ENCODE data around the gene TOMM40. TPM values are rescaled to one million over a fixed set of nuclear protein-coding genes. Genes with fewer than 3 reads are reported as not detected.

Gene TOMM40
- total and polyA plus RNA-seq, 2 of the 13 experiments (the other 11 are each of a cell fraction or from before 2014, with no cell fraction given): 72.0 to 110 TPM

DNA sequence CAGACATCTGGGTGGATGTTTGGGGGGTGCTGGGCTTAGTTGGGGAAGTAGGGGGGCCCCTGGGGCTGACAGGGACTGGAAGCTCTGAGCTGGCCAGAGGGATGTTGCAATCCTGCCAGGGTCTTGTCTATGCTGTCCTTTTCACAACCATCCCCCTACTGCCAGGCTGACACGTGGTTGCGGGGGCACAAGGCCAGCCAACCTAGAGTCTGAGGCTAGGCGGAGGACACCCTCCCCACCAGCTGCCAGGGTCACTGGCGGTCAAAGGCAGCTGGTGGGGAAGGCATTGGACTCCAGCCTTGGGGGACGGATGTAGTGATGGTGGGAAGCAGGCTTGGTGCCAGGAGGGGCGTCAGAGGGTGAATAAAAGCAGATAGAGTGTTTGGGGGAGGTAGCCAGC lies 21.8 kb downstream of the TOMM40 start (continued):
- TF ChIP-seq ZFP90 (CRISPR knock-in tag; IDR thresholded peaks at IDR 0.05; ENCODE audit: borderline replicate concordance) (no peak), KDM4B (CRISPR knock-in tag; IDR thresholded peaks at IDR 0.05) (peak; percentile 74; the same call in 1 of the 2 replicates), FOXK1 (CRISPR knock-in tag; IDR thresholded peaks at IDR 0.05; ENCODE audit: borderline replicate concordance, low read depth) (peak; percentile 61; the same call in 1 of the 2 replicates), ZNF564 (CRISPR knock-in tag; IDR thresholded peaks at IDR 0.05) (no peak), ZMYM2 (CRISPR knock-in tag; IDR thresholded peaks at IDR 0.05) (peak; percentile 43; the same call in 1 of the 2 replicates), ZNF773 (CRISPR knock-in tag; IDR thresholded peaks at IDR 0.05; ENCODE audit: borderline replicate concordance) (no peak), MAFG (CRISPR knock-in tag; IDR thresholded peaks at IDR 0.05) (no peak), FOSL2 (CRISPR knock-in tag; IDR thresholded peaks at IDR 0.05) (peak; percentile 89), POLR2G (IDR thresholded peaks at IDR 0.05; ENCODE audit: low read depth, low read length) (no peak), EED (CRISPR knock-in tag; IDR thresholded peaks at IDR 0.05) (no peak), HOXA3 (CRISPR knock-in tag; IDR thresholded peaks at IDR 0.05) (peak; percentile 67; the same call in 1 of the 2 replicates), TAF1 (CRISPR knock-in tag; IDR thresholded peaks at IDR 0.05) (no peak), ZNF430 (CRISPR knock-in tag; IDR thresholded peaks at IDR 0.05) (peak; percentile 45; the same call in 1 of the 2 replicates), MEIS2 (CRISPR knock-in tag; IDR thresholded peaks at IDR 0.05) (peak; percentile 86; the same call in 1 of the 2 replicates), KLF9 (CRISPR knock-in tag; IDR thresholded peaks at IDR 0.05; ENCODE audit: low read depth) (no peak)
- TF ChIP-seq, protein P1, sequence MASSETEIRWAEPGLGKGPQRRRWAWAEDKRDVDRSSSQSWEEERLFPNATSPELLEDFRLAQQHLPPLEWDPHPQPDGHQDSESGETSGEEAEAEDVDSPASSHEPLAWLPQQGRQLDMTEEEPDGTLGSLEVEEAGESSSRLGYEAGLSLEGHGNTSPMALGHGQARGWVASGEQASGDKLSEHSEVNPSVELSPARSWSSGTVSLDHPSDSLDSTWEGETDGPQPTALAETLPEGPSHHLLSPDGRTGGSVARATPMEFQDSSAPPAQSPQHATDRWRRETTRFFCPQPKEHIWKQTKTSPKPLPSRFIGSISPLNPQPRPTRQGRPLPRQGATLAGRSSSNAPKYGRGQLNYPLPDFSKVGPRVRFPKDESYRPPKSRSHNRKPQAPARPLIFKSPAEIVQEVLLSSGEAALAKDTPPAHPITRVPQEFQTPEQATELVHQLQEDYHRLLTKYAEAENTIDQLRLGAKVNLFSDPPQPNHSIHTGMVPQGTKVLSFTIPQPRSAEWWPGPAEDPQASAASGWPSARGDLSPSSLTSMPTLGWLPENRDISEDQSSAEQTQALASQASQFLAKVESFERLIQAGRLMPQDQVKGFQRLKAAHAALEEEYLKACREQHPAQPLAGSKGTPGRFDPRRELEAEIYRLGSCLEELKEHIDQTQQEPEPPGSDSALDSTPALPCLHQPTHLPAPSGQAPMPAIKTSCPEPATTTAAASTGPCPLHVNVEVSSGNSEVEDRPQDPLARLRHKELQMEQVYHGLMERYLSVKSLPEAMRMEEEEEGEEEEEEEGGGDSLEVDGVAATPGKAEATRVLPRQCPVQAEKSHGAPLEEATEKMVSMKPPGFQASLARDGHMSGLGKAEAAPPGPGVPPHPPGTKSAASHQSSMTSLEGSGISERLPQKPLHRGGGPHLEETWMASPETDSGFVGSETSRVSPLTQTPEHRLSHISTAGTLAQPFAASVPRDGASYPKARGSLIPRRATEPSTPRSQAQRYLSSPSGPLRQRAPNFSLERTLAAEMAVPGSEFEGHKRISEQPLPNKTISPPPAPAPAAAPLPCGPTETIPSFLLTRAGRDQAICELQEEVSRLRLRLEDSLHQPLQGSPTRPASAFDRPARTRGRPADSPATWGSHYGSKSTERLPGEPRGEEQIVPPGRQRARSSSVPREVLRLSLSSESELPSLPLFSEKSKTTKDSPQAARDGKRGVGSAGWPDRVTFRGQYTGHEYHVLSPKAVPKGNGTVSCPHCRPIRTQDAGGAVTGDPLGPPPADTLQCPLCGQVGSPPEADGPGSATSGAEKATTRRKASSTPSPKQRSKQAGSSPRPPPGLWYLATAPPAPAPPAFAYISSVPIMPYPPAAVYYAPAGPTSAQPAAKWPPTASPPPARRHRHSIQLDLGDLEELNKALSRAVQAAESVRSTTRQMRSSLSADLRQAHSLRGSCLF (CRISPR knock-in tag; IDR thresholded peaks at IDR 0.05; ENCODE audit: borderline replicate concordance): no peak
- TF ChIP-seq, protein P2, sequence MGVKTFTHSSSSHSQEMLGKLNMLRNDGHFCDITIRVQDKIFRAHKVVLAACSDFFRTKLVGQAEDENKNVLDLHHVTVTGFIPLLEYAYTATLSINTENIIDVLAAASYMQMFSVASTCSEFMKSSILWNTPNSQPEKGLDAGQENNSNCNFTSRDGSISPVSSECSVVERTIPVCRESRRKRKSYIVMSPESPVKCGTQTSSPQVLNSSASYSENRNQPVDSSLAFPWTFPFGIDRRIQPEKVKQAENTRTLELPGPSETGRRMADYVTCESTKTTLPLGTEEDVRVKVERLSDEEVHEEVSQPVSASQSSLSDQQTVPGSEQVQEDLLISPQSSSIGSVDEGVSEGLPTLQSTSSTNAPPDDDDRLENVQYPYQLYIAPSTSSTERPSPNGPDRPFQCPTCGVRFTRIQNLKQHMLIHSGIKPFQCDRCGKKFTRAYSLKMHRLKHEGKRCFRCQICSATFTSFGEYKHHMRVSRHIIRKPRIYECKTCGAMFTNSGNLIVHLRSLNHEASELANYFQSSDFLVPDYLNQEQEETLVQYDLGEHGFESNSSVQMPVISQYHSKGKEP (CRISPR knock-in tag; IDR thresholded peaks at IDR 0.05): no peak

Measured in HepG2 (cell line).